ENCODE results near the gene OVCH2.
"Not testable (repeated sequence)": the region's sequence is repeated elsewhere in the genome, so short reads cannot be mapped to it uniquely, and the experiment has no call there.

OVCH2 gene

GRCh38 chr11:7670641-7671040, 35.6 kb downstream of the OVCH2 start:
- no peak for DNase-seq

GRCh38 chr11:7668911-7669310, 37.4 kb downstream of the OVCH2 start:
- no peak for DNase-seq

GRCh38 chr11:7668464-7668863, 37.8 kb downstream of the OVCH2 start:
- DNase-seq: no peak

GRCh38 chr11:7667460-7667859, 38.8 kb downstream of the OVCH2 start:
- no peak for DNase-seq

DNA sequence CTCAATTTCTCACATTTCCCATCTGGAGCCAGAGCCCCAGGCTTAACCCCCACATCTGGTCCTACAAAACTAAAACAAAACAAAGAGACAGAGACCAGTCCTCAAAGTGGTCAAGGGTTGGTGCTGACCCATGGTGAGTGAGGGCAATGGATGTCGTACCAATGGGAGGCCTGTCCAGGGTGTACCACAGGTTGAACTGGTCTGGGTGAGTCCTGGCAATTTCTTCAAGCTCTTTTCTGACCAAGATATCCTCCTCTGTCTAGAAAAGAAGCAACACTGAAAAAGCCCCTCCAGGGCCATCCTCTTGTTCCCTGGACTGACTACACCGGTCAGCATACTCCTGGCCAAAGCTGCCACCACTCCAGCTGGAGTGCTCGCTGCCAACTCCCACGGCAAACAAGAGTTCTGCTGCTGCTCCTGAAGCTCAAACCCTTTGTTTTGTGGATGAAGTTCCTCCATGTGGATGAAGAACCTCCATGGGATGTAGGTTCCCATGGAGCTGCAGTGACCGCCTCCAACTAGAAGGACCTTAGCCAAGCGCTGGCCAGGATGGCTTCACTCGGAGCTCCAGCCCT, 39.9 kb downstream of the OVCH2 start:
- no peak for DNase-seq

DNA sequence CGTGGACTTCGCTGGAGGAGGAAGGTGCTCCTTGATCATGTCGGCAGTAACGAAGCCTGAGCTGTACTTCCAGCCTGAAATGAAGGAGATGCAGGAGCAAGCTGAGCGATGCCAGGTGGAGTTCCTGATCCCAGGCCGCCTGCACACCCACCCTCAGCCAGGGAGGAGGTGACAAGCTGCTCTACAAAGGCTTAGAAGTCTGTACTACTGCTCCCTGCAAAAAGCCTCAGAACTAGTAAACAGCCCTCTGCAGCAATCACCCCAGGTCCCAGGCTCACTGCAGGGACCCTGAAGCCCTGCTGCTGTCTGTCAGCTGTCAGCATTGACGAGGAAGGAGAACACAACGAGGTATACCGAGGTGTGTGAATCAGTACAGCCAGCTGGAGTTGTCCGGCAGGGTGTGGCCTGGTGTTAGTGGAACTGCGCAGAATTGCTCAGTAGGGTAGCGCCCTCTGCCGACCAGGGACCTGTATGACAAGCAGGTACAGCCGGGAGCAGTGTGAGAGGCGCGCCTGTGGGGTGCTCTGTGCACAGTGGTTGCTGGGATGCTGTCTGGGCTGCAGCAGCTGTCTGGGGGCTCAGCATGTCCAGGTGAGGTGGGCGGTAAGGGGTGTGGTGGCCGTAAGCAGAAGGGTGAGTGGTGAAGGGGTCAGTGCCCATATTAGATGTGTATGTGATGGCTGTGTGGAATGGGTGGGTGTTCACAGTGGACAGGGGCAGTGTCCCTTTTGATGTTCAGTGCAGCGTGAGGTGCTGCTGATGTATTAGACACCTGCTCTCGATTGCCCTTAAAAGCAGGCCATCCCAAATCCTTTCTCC, 40.6 kb downstream of the OVCH2 start:
- peak; percentile 31 for DNase-seq

GRCh38 chr11:7664867-7665266, 41.4 kb downstream of the OVCH2 start:
- no peak for DNase-seq

GRCh38 chr11:7663531-7663930, 42.7 kb downstream of the OVCH2 start:
- not testable (repeated sequence) for DNase-seq

DNA sequence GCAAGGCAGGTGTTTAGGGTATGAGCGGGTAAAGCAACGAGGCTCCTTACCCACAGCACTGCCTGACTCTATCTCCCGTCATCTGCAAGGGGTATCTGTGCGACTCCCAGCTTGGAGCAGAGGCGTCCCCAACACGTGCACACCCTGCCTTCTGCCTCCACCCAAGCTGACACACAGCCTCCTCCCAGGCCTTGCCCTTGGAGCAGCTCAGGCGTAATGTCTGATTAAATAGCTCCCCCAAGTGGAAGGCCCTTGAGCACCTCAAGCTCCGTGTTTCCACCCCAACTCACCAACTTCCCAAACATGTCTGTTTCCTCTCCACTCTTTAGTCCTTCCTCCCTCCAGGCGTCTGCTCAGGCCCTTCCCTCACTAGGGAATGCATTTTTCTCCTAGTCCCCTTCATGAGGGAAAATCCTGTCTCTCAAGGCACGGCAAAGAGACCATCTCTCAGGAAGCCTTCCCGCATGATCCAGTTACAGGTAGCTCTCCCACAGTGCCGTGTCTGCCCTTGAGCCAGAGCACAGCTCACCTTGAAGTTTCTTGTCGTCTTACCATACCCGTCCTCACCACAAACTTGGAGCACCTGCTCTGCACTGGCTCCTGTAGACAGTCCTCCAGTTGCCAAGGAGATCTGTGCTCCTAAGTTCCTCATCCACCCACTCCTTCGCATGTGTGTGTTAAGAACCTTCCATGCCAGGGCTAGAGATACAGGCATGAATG, 48.8 kb downstream of the OVCH2 start:
- DNase-seq: no peak

- no peak for DNase-seq
Observed at GRCh38 chr11:7656704-7657103, 49.6 kb downstream of the OVCH2 start.

DNA sequence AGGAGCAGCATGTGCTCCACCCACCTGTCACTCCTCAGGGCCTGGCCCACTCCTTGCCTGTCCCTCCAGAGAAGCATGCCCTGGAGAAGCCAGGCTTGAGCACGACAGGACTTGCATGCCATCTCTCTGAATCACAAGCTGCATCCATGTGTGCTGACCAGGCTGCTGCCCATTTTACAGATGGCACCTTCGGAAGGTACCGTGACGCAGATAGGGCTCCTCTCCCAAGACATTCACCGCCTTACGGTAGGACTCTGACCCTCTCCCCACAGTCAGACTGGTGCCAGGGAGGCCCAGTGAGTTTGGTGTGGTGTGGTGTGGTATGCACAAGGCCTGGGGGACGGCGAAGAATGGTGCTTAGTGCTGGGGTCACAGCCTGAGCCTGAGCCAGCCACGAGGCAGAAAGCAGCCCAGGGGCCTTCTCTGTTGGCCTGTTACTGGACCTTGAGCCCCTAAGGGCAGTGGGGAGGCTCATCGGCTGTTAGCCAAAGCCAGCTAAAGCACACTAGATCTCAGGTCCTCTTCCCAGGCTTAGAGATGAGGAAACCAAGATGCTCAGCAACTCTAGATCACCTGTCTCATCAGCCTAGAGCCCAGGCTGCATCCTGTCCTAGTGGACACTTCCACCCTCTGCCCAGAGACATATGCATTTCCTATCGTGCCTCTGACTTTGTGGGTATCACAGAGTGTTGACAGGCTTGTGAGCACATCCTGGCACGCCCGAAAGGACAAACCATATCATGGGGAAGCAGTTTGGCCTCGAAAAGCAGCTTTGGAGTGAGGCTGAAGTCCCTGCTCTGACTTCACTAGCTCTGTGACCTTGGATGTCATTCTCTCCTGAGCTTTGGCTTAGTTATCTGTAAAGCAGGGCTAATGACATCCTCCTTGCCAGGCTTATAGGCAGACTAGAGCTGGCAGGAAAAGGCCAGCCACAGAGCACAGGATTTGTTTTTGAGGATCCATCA, 50.7 kb downstream of the OVCH2 start:
- no peak for DNase-seq

DNA sequence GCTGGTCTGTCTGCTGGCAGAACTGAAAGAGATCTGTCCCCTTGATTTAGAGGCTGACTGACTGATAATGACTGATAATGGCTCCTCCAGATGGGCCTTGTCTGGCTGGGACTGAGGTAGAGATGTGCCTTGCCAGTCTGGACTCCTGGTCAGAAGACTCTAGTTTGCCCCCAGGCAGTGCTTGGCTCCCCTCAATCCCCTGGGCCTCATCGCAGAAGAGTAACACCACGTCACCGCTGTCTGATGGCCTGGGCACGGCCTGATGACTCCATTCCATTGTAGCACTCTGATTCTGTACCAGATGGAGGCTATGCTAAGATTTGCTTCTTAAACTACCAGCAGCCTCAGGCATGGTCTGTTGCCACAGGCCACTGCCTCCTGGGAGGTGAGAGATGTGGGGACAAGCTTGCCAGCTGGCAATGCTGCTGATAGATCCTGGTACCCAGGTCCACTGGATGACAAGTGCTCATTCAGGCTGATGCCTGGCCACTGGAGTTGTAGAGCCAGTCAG, 52.0 kb downstream of the OVCH2 start:
- no peak for DNase-seq

GRCh38 chr11:7651700-7652099, 54.6 kb downstream of the OVCH2 start:
- DNase-seq: no peak

DNA sequence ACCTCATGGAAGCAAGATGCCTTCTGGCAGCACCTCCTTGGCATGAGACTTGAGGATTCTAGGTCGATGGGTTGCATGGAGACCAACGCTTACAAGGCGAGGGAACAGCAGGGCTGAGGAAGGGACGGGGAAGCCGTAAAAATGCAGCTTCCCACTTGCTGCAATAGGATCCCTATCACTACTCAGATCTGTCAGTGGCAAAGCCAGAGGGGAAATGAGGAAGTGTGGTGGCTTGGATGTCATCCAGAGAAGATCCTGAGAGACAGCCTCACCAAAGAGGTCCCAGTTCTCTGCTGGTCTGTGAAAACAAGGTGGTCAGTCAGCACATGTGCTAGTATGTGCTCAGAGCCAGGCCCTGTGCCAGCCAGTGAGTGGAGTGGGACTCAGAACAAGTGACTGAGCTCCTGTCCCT, 55.1 kb downstream of the OVCH2 start:
- DNase-seq: no peak

DNA sequence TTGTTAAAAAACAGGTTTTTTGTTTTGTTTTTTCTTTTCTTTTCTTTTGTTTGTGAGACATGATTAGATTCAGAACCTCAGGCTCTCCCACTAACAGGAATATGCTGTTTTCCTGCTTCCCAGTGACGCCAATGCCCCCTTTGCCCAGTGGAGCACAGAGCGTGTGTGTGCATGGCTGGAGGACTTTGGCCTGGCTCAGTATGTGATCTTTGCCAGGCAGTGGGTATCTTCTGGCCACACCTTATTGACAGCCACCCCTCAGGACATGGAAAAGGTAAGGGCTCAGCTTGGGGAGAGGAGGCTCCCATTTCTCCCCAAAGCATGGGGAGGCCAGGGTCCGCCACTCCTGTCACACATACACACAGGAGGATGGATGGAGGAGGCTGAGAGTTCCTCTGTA, 58.0 kb downstream of the OVCH2 start:
- DNase-seq: no peak

- no peak for DNase-seq
Observed at GRCh38 chr11:7646866-7647265, 59.4 kb downstream of the OVCH2 start.

GRCh38 chr11:7645206-7645605, 61.1 kb downstream of the OVCH2 start:
- no peak for DNase-seq

GRCh38 chr11:7643314-7643713, 63.0 kb downstream of the OVCH2 start:
- DNase-seq: no peak

DNA sequence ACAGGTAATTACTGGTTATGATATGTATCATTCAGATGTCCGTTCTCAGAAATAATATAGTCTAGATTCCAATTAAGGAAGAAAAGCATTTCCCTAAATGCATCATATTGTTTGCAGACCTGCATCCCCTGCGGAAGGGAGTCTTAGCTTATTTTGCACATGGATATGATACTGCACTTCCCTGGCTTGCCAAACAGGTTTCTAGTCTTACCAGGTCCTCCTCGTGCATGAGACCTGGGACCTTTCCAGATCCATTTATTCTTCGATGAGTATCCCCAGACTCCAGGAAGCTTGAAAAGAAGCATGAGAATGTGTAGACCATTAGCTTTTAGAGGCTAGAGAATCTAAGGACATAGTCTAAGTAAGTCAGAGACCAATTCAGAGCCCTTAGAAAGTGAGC, 63.5 kb downstream of the OVCH2 start:
- DNase-seq: no peak

- no peak for DNase-seq
Observed at GRCh38 chr11:7640816-7641215, 65.5 kb downstream of the OVCH2 start.

DNA sequence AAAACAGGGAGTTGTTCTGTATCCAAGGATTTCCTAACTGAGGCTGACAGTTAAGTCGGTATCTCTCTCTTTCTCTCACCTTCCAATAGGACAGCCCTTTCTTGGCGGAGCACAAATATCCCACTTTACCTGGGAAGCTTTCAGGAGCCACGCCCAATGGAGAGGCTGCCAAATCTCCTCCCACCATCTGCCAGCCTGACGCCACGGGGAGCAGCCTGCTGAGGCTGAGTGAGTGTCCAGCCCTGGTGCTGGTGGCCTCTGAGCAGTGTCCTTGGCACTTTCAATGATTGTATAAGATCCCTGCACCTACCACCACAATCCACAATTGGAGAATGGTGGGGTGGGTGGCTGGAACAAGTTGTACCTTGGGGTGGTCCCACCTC, 66.6 kb downstream of the OVCH2 start:
- no peak for DNase-seq

Data from T1000 (cell line).